B cell (primary cell): ENCODE results near the gene NIT2. TPM values are rescaled to one million over a fixed set of nuclear protein-coding genes. Genes with fewer than 3 reads are reported as not detected.

Experiments
- ATAC-seq: fragments of 200-7000 bp; cut with Tn5 transposase; one replicate; pipeline ENCODE4 v1.10.0; 2021; ENCODE audit warnings: low read depth, mild to moderate bottlenecking, moderate number of reproducible peaks, moderate library complexity
- CTCF ChIA-PET: fragments of 350-600 bp; sonication (Branson Sonifier 250); formaldehyde crosslinking; loops from one replicate; lab custom pipeline; 2021; ENCODE audit warnings: antibody characterized with exemption, inconsistent platforms; lab: Charles Lee
- POLR2A ChIA-PET: fragments of 350-600 bp; sonication (Branson Sonifier 250); formaldehyde crosslinking; loops from one replicate; lab custom pipeline; 2021; ENCODE audit warnings: antibody characterized with exemption; lab: Charles Lee
- DNase-seq: peaks from one replicate; pipeline ENCODE4 v3.0.0; 2013
- H2AFZ ChIP-seq: 2 replicates; pipeline ENCODE4 v1.6.1; 2012; ENCODE audit warnings: mild to moderate bottlenecking, low read depth, low read length; ENCODE audit not compliant: insufficient read depth, poor library complexity, severe bottlenecking
- H3K27ac ChIP-seq, 2 donors: 1 replicate in 1 of 2; 2 replicates in 1 of 2; pipeline ENCODE4 v1.5.1; 2012 to 2013; ENCODE audit warnings: low read length in 2 of 2, mild to moderate bottlenecking in 2 of 2, moderate library complexity in 1 of 2
- H3K27me3 ChIP-seq, 4 experiments: fragments of 200-600 bp in 1 of 4; sonication (generic) in 1 of 4; replicated peaks in 1 of 4; 1 replicate in 2 of 4; 2 replicates in 2 of 4; pipeline versions ENCODE4 v1.6.1 to v1.7.0; 2013 to 2016; ENCODE audit warnings: low read length in 3 of 4, mild to moderate bottlenecking in 2 of 4, mixed read lengths in 1 of 4, moderate library complexity in 1 of 4; ENCODE audit not compliant: insufficient read depth in 4 of 4, control insufficient read depth in 3 of 4; ENCODE audit errors: control extremely low read depth in 1 of 4
- H3K36me3 ChIP-seq, 2 experiments: replicated peaks in 1 of 2; 1 replicate in 1 of 2; 2 replicates in 1 of 2; pipeline versions ENCODE4 v1.6.1 to v1.7.1; 2013; ENCODE audit warnings: low read length in 1 of 2; ENCODE audit not compliant: insufficient read depth in 2 of 2, control insufficient read depth in 1 of 2; ENCODE audit errors: control extremely low read depth in 1 of 2, extremely low read depth in 1 of 2
- H3K4me1 ChIP-seq, 2 donors: fragments of 200-600 bp in 1 of 2; sonication (generic) in 1 of 2; 1 replicate in 1 of 2; 2 replicates in 1 of 2; pipeline versions ENCODE4 v1.5.1 to v1.6.1; 2013 to 2017; ENCODE audit warnings: low read length in 2 of 2; ENCODE audit not compliant: control insufficient read depth in 2 of 2, insufficient read depth in 2 of 2
- H3K4me2 ChIP-seq: replicated peaks from 2 replicates; pipeline ENCODE3; 2012; ENCODE audit warnings: mild to moderate bottlenecking, low read depth, low read length; ENCODE audit not compliant: poor library complexity, severe bottlenecking
- H3K4me3 ChIP-seq, 5 experiments: fragments of 200-600 bp in 1 of 5; sonication (generic) in 1 of 5; 1 replicate in 3 of 5; 2 replicates in 2 of 5; pipeline versions ENCODE4 v1.5.1 to v1.7.0; 2011 to 2016; ENCODE audit warnings: low read length in 4 of 5, mild to moderate bottlenecking in 4 of 5, low read depth in 2 of 5, control low read depth in 1 of 5, moderate library complexity in 1 of 5; ENCODE audit not compliant: insufficient read depth in 1 of 5; ENCODE audit errors: control extremely low read depth in 1 of 5, extremely low read depth in 1 of 5
- H3K79me2 ChIP-seq: fragments of 200-600 bp; sonication (generic); one replicate; pipeline ENCODE4 v1.6.0; 2016; ENCODE audit warnings: low read length; ENCODE audit not compliant: control insufficient read depth, insufficient read depth
- H3K9ac ChIP-seq: fragments of 200-600 bp; sonication (generic); 2 replicates; pipeline ENCODE4 v1.6.1; 2017; ENCODE audit warnings: mild to moderate bottlenecking, low read length, moderate library complexity
- H3K9me3 ChIP-seq, 3 donors: one replicate each; pipeline versions ENCODE4 v1.6.1 to v1.7.1; 2013; ENCODE audit warnings: low read length in 2 of 3; ENCODE audit not compliant: control insufficient read depth in 2 of 3, insufficient read depth in 1 of 3; ENCODE audit errors: control extremely low read depth in 1 of 3
- H4K20me1 ChIP-seq: 2 replicates; pipeline ENCODE4 v1.6.0; 2012; ENCODE audit warnings: mild to moderate bottlenecking, low read length; ENCODE audit not compliant: insufficient read depth, control insufficient read depth, poor library complexity, severe bottlenecking
- H3K27ac Mint-ChIP-seq: one replicate; pipeline ENCODE4 v1.8.0; 2021; ENCODE audit warnings: mixed read lengths
- H3K27me3 Mint-ChIP-seq: one replicate; pipeline ENCODE4 v1.8.0; 2021; ENCODE audit warnings: mixed read lengths
- H3K4me1 Mint-ChIP-seq: one replicate; pipeline ENCODE4 v1.8.0; 2021; ENCODE audit warnings: mixed read lengths
- H3K4me3 Mint-ChIP-seq: one replicate; pipeline ENCODE4 v1.8.0; 2021; ENCODE audit warnings: mixed read lengths
- H3K9me3 Mint-ChIP-seq: one replicate; pipeline ENCODE4 v1.8.0; 2022; ENCODE audit warnings: mixed read lengths; ENCODE audit not compliant: insufficient read depth
- EZH2 ChIP-seq: IDR thresholded peaks from 2 replicates; pipeline ENCODE4 v1.6.1; 2012; ENCODE audit warnings: borderline replicate concordance, low read depth, mild to moderate bottlenecking, moderate library complexity, low read length; ENCODE audit not compliant: insufficient read depth, poor library complexity, severe bottlenecking
- WGBS: methylation state at CpG from one replicate; pipeline ENCODE4 v1.1.5; 2013; ENCODE audit warnings: missing lambda C conversion rate; ENCODE audit not compliant: insufficient coverage; 5-methylcytosine and 5-hydroxymethylcytosine counted together
- intact Hi-C: fragments of 100-400 bp; cut with micrococcal nuclease; formaldehyde crosslinking; loops from one replicate; pipeline ENCODE4 v1.10.0; 2022
- polyA plus RNA-seq: library from polyadenylated mRNA; depleted of rRNA; stranded (reverse); fragments of >200 nt; gene quantifications from 2 replicates; pipeline ENCODE4 v1.2.3, GENCODE V29; 2012
- total RNA-seq, 2 donors: library from RNA; stranded (reverse); fragments of 120-200 nt in 1 of 2; gene quantifications; 1 replicate in 1 of 2; 2 replicates in 1 of 2; pipeline versions ENCODE4 v1.2.3 to v1.2.4, GENCODE V29; 2013 to 2022
- TF ChIP-seq, protein P1 (sequence below): fragments of 200-600 bp; IDR thresholded peaks from one replicate; pipeline ENCODE4 v1.8.0; 2022; ENCODE audit warnings: antibody characterized with exemption, mild to moderate bottlenecking

NIT2 gene
- total and polyA plus RNA-seq, 2 donors (not counting 1 experiment from before 2014, with no cell fraction given) = 32.4 to 36.5 TPM

DNA sequence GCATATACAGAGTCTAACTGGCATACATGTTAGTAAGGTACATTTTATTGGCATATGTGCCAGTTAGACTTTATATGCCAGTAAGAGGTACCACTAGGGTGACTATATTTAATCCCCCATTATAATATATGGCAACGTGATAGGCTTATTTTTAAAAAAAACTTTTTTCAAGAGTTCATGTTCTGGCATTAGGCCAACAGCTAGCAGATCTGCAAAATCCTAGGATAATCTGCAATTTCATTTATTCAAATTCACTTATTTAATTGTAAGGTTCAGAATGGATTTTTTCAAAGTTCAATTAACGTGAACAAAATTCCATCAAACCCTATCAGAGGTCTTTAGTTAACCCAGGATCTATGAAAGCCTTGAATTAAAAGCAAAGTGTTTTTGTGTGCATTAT lies 31.9 kb downstream of the NIT2 start:
- DNase-seq = no peak
- H3K4me1 ChIP-seq = no peaks in the 10 kb centered on the region
- H3K79me2 ChIP-seq = no peaks in the 10 kb centered on the region
- H3K4me3 ChIP-seq = no peak overlapping the region
- peaks cover 2% of the 10 kb centered on the region for H3K9me3 Mint-ChIP-seq
- H3K36me3 ChIP-seq = peaks cover 17 to 54% of the 10 kb centered on the region in 2 experiments
- TF ChIP-seq, protein P1, sequence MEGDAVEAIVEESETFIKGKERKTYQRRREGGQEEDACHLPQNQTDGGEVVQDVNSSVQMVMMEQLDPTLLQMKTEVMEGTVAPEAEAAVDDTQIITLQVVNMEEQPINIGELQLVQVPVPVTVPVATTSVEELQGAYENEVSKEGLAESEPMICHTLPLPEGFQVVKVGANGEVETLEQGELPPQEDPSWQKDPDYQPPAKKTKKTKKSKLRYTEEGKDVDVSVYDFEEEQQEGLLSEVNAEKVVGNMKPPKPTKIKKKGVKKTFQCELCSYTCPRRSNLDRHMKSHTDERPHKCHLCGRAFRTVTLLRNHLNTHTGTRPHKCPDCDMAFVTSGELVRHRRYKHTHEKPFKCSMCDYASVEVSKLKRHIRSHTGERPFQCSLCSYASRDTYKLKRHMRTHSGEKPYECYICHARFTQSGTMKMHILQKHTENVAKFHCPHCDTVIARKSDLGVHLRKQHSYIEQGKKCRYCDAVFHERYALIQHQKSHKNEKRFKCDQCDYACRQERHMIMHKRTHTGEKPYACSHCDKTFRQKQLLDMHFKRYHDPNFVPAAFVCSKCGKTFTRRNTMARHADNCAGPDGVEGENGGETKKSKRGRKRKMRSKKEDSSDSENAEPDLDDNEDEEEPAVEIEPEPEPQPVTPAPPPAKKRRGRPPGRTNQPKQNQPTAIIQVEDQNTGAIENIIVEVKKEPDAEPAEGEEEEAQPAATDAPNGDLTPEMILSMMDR = no peak
- no peak for TF ChIP-seq EZH2
- H3K27ac Mint-ChIP-seq = no peak overlapping the region
- H3K27ac ChIP-seq = no peak overlapping the region
- H4K20me1 ChIP-seq = no peaks in the 10 kb centered on the region
- no peak for ATAC-seq
- H3K9me3 ChIP-seq = no peaks in the 10 kb centered on the region
- H3K4me3 Mint-ChIP-seq = no peak overlapping the region
- no peak overlapping the region for H3K9ac ChIP-seq
- intact Hi-C loops = no loop called here
- no peaks in the 10 kb centered on the region for H3K4me1 Mint-ChIP-seq
- H3K27me3 ChIP-seq = no peaks in the 10 kb centered on the region
- H2AFZ ChIP-seq = no peak overlapping the region
- no peaks in the 10 kb centered on the region for H3K27me3 Mint-ChIP-seq
- no CpG with 5 or more reads among the region's 2 CpGs for WGBS
- ChIA-PET CTCF (no interaction called here), POLR2A (no interaction called here)
- no peak overlapping the region for H3K4me2 ChIP-seq

DNA sequence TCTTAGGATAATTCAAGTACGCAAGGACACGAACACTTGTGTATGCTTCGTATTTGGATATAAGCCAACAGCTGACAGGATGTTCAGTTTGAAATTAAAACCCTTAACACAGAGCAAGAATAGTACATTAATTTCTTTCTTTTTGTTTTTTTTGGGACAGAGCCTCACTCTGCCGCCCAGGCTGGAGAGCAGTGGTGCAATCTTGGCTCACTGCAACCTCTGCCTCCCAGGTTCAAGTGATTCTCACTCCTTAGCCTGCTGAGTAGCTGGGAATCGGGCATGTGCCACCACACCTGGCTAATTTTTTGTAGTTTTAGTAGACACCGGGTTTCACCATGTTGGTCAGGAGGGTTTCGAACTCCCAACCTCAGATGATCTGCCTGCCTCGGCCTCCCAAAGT lies 33.9 kb downstream of the NIT2 start:
- no peak overlapping the region for H3K4me3 Mint-ChIP-seq
- WGBS = 100% methylated on average over 5 of the region's 8 CpGs
- POLR2A ChIA-PET = interaction anchor here (0.7 kb wide), 1 partner anchor 19 kb away, joined by 3 read pairs; no protein-coding TSS in a partner anchor

More for the DNA sequence above, 33.9 kb downstream of the NIT2 start:
- no peak overlapping the region for H3K4me3 ChIP-seq
- no peak overlapping the region for H2AFZ ChIP-seq
- H3K79me2 ChIP-seq = no peaks in the 10 kb centered on the region
- H3K27me3 ChIP-seq = no peaks in the 10 kb centered on the region
- H3K27ac Mint-ChIP-seq = no peak overlapping the region
- no peak overlapping the region for H3K27ac ChIP-seq
- no peak overlapping the region for H3K4me2 ChIP-seq
- H3K36me3 ChIP-seq = peaks cover 21 to 64% of the 10 kb centered on the region in 2 experiments
- no peak overlapping the region for H3K9ac ChIP-seq
- ATAC-seq (no peak), DNase-seq (no peak)
- TF ChIP-seq, protein P1 = no peak
- no peak for TF ChIP-seq EZH2
- no peaks in the 10 kb centered on the region for H3K4me1 ChIP-seq
- H3K4me1 Mint-ChIP-seq = no peaks in the 10 kb centered on the region
- H3K27me3 Mint-ChIP-seq = no peaks in the 10 kb centered on the region
- no peaks in the 10 kb centered on the region for H4K20me1 ChIP-seq
- H3K9me3 ChIP-seq = no peaks in the 10 kb centered on the region
- CTCF ChIA-PET = no interaction called here
- intact Hi-C loops = no loop called here
- H3K9me3 Mint-ChIP-seq = no peaks in the 10 kb centered on the region
